ENCODE results near the gene AP4S1.

AP4S1 gene

DNA sequence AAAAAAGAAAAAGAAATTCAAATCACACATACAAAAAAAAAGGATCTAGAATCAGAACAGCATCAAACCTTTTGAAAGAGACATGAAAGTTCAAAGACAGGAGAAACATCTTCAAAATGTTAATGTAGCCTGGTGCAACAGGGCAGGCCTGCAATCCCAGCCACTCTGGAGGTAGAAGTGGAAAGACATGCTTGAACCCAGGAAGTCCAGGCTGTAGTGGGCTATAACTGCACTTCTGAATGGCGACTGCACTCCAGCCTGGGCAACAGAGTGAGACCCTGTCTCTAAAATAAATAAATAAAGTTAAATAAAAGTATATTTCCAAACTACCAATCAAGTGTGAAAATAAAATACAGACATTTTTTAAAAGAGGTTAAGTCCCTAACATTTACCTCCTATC, 18.7 kb upstream of the AP4S1 start:
- H3K4me1 ChIP-seq (ENCODE audit: control insufficient read depth, insufficient read depth, low read length): no peaks in the 10 kb centered on the region
- no peak overlapping the region for H3K27ac ChIP-seq (ENCODE audit: low read length)
- no peaks in the 10 kb centered on the region for H3K36me3 ChIP-seq (ENCODE audit: control insufficient read depth, insufficient read depth, low read length)
- H3K4me3 ChIP-seq (ENCODE audit: low read length): no peak overlapping the region
- no peak for DNase-seq (ENCODE audit: low read depth, low spot score)
- no peaks in the 10 kb centered on the region for H3K9me3 ChIP-seq (ENCODE audit: control insufficient read depth, insufficient read depth, low read length)
- H3K27me3 ChIP-seq (ENCODE audit: control insufficient read depth, insufficient read depth, low read length): no peaks in the 10 kb centered on the region
- WGBS (ENCODE audit: insufficient coverage, insufficient read length): no CpG with 5 or more reads among the region's 1 CpG

DNA sequence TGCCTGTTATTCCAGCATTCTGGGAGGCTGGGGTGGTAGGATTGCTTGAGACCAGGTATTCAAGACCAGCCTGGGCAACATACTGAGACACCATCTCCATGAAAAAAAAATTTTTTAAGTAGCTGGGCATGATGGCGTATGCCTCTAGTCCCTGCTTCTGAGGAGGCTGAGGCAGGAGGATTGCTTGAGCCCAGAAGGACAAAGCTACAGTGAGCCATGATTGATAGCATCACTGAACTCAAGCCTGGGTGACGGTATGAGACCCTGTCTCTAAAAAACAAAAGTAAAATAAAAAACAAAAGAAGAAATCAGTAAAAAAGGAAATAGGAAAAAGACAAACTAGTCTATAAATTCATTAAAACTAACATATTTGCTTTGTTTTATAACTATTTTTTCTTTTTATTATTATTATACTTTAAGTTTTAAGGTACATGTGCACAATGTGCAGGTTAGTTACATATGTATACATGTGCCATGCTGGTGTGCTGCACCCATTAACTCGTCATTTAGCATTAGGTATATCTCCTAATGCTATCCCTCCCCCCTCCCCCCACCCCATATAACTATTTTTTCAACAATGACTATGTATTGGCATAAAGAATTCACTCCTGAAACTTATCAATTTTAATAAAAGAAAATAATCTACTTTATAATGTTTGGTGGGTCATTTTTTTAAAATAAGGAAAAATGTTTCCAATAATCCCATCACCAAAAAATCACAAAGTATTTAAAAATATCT, 15.4 kb upstream of the AP4S1 start:
- H3K27me3 ChIP-seq (ENCODE audit: control insufficient read depth, insufficient read depth, low read length): no peaks in the 10 kb centered on the region
- H3K36me3 ChIP-seq (ENCODE audit: control insufficient read depth, insufficient read depth, low read length): no peaks in the 10 kb centered on the region
- H3K4me1 ChIP-seq (ENCODE audit: control insufficient read depth, insufficient read depth, low read length): no peaks in the 10 kb centered on the region
- DNase-seq (ENCODE audit: low read depth, low spot score): no peak
- no CpG with 5 or more reads among the region's 3 CpGs for WGBS (ENCODE audit: insufficient coverage, insufficient read length)
- H3K9me3 ChIP-seq (ENCODE audit: control insufficient read depth, insufficient read depth, low read length): no peaks in the 10 kb centered on the region
- H3K27ac ChIP-seq (ENCODE audit: low read length): no peak overlapping the region
- H3K4me3 ChIP-seq (ENCODE audit: low read length): no peak overlapping the region

DNA sequence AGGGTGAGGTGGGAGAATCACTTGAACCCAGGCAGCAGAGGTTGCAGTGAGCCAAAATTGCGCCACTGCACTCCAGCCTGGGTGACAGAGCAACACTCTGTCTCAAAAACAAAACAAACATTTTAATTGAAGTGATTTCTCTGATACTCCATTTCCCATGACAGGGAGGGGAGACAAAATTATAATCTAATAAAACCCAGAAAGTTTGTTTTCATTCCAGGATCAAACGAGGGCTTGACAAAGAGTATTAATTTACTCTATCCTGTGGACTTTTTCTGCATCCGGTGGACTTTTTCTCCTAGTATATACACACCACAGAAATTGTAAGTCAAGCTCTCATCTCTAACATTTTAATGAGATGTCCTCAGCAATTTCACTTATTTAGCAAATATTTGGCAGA, 14.5 kb upstream of the AP4S1 start:
- DNase-seq (ENCODE audit: low read depth, low spot score): no peak
- no peaks in the 10 kb centered on the region for H3K36me3 ChIP-seq (ENCODE audit: control insufficient read depth, insufficient read depth, low read length)
- WGBS (ENCODE audit: insufficient coverage, insufficient read length): no CpG with 5 or more reads among the region's 3 CpGs

DNA sequence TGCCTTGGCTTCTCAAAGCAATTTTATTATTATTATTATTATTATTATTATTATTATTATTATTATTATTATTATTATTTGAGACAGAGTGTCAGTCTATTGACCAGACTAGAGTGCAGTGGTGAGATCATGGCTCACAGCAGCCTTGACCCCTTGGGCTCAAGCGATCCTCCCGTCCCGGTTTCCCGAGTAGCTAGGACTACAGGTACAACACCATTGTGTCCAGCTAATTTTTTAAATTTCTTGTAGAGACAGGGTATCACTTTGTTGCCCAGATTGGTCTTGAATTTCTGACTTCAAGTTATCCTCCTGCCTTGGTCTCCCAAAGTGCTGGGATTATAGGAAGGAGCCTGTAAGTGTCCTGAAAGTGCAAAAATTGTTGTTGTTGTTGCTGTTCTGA, 11.6 kb upstream of the AP4S1 start:
- no peak for DNase-seq (ENCODE audit: low read depth, low spot score)
- no peak overlapping the region for H3K27ac ChIP-seq (ENCODE audit: low read length)
- no CpG with 5 or more reads among the region's 4 CpGs for WGBS (ENCODE audit: insufficient coverage, insufficient read length)
- H3K36me3 ChIP-seq (ENCODE audit: control insufficient read depth, insufficient read depth, low read length): no peaks in the 10 kb centered on the region
- H3K4me3 ChIP-seq (ENCODE audit: low read length): no peak overlapping the region
- H3K4me1 ChIP-seq (ENCODE audit: control insufficient read depth, insufficient read depth, low read length): peaks cover 1% of the 10 kb centered on the region; the same call in 1 of the 2 replicates
- no peaks in the 10 kb centered on the region for H3K27me3 ChIP-seq (ENCODE audit: control insufficient read depth, insufficient read depth, low read length)
- H3K9me3 ChIP-seq (ENCODE audit: control insufficient read depth, insufficient read depth, low read length): no peaks in the 10 kb centered on the region

More for the DNA sequence above, 14.5 kb upstream of the AP4S1 start:
- no peak overlapping the region for H3K27ac ChIP-seq (ENCODE audit: low read length)
- no peaks in the 10 kb centered on the region for H3K9me3 ChIP-seq (ENCODE audit: control insufficient read depth, insufficient read depth, low read length)
- peaks cover 1% of the 10 kb centered on the region; the same call in 1 of the 2 replicates for H3K4me1 ChIP-seq (ENCODE audit: control insufficient read depth, insufficient read depth, low read length)
- no peak overlapping the region for H3K4me3 ChIP-seq (ENCODE audit: low read length)
- no peaks in the 10 kb centered on the region for H3K27me3 ChIP-seq (ENCODE audit: control insufficient read depth, insufficient read depth, low read length)

DNA sequence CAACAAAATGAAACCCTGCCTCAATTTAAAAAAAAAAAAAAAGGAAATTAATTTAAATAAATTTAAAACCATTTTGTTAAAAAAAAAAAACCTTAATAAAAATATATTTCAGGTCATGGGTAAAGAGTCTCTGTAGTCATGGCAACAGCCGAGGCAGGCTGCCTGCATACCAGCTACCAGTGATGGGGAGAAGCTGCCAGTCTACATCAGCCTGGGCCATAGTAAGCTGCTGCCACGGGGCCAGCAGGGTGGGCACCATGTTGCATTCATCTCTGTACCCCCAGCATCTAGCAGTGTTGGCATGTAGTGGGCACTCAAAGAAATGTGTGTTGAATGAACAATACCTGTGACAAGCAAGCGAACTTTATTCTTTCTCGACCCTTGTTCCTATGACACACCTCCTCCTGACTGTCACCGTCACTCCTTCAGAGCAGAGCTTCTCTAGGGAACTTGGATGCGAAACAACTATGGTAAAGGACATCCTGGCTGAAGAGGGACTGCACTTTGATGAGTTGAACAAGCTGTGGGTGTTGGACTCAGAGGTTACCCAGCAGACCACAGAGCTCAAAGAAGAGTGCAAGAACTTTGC, 7.3 kb upstream of the AP4S1 start:
- Histone ChIP-seq H3K9me3 (ENCODE audit: control insufficient read depth, insufficient read depth, low read length) (no peaks in the 10 kb centered on the region), H3K4me3 (ENCODE audit: low read length) (no peak overlapping the region), H3K4me1 (ENCODE audit: control insufficient read depth, insufficient read depth, low read length) (peaks cover 1% of the 10 kb centered on the region; the same call in 1 of the 2 replicates), H3K27me3 (ENCODE audit: control insufficient read depth, insufficient read depth, low read length) (no peaks in the 10 kb centered on the region), H3K27ac (ENCODE audit: low read length) (no peak overlapping the region), H3K36me3 (ENCODE audit: control insufficient read depth, insufficient read depth, low read length) (no peaks in the 10 kb centered on the region)
- no peak for DNase-seq (ENCODE audit: low read depth, low spot score)
- WGBS (ENCODE audit: insufficient coverage, insufficient read length): no CpG with 5 or more reads among the region's 6 CpGs

DNA sequence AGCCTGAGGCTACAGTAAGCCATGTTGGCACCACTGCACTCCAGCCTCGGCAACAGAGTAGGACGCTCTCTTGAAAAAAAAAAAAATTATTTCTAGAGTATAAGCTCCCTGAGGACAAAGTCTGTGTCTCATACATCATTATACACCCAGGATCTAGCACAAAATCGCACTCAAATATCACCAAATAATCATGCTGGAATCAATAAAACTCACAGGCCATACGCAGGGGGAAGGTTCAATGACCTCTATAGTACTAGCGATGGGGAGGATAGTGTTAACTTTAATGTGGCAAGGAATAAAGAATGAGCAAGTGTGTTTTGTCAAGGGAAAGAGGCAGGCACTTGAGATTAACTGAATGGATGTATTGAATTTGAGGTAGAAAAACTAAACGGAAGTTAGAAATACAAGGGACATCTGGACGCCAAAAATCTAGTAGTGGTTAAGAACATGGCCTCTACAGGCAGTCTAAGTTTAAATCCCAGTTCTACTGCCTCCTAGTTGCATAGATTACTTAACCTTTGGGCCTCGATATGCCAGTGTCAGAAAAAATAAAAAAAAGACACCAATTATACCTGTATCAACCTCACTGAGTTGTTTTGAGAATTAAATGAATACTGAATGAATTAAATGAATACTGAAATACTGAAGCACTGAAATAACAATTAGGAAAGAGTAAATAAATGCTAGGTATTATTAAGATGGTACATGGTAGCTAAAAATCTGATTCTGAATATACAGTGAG, 4.4 kb upstream of the AP4S1 start:
- H3K9me3 ChIP-seq (ENCODE audit: control insufficient read depth, insufficient read depth, low read length): no peaks in the 10 kb centered on the region
- no peak overlapping the region for H3K27ac ChIP-seq (ENCODE audit: low read length)
- no CpG with 5 or more reads among the region's 8 CpGs for WGBS (ENCODE audit: insufficient coverage, insufficient read length)
- no peaks in the 10 kb centered on the region for H3K4me1 ChIP-seq (ENCODE audit: control insufficient read depth, insufficient read depth, low read length)
- no peaks in the 10 kb centered on the region for H3K36me3 ChIP-seq (ENCODE audit: control insufficient read depth, insufficient read depth, low read length)
- no peak for DNase-seq (ENCODE audit: low read depth, low spot score)
- no peak overlapping the region for H3K4me3 ChIP-seq (ENCODE audit: low read length)
- no peaks in the 10 kb centered on the region for H3K27me3 ChIP-seq (ENCODE audit: control insufficient read depth, insufficient read depth, low read length)

DNA sequence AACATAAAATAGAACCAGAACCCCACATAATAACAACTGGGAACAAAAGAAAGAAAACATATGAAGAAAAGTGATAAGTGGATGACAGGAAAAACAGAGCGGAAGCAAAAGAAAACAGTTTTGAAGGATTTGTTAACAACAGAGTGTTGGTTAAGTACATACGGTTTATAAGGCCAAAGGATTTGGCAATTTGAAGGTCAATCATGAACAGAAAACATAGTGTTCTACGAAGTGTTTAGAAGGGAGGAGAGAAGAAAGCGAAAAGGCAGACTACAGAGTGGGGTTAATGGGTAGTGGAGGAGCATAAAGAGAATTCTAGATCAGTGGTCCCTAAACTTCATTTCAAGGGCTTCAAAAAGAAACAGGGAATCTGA, 3.9 kb upstream of the AP4S1 start:
- no peak overlapping the region for H3K4me3 ChIP-seq (ENCODE audit: low read length)
- H3K9me3 ChIP-seq (ENCODE audit: control insufficient read depth, insufficient read depth, low read length): no peaks in the 10 kb centered on the region
- no peak for DNase-seq (ENCODE audit: low read depth, low spot score)
- H3K4me1 ChIP-seq (ENCODE audit: control insufficient read depth, insufficient read depth, low read length): no peaks in the 10 kb centered on the region
- no peaks in the 10 kb centered on the region for H3K27me3 ChIP-seq (ENCODE audit: control insufficient read depth, insufficient read depth, low read length)
- no peaks in the 10 kb centered on the region for H3K36me3 ChIP-seq (ENCODE audit: control insufficient read depth, insufficient read depth, low read length)
- no peak overlapping the region for H3K27ac ChIP-seq (ENCODE audit: low read length)
- whole genome bisulfite sequencing (ENCODE audit: insufficient coverage, insufficient read length): no CpG with 5 or more reads among the region's 4 CpGs

DNA sequence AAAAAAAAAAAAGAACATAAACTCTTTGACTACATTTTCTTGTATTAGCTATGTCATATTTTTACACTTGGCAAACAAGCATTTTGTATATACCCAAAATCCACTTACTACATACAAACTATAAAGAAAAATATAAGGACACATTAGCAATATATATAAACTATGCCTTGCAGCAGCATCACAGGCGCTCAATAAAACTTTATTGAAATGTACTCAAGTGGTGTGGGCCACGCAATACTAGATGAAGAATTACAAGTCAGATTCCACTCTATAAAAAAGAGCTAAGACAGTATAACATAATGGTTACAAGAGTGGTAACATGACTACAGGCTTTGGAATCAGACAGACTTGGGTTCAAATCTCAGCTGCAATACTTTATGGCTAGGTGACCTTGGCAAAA, 3.1 kb upstream of the AP4S1 start:
- Histone ChIP-seq H3K4me1 (ENCODE audit: control insufficient read depth, insufficient read depth, low read length) (no peaks in the 10 kb centered on the region), H3K27me3 (ENCODE audit: control insufficient read depth, insufficient read depth, low read length) (no peaks in the 10 kb centered on the region), H3K27ac (ENCODE audit: low read length) (no peak overlapping the region), H3K36me3 (ENCODE audit: control insufficient read depth, insufficient read depth, low read length) (no peaks in the 10 kb centered on the region), H3K4me3 (ENCODE audit: low read length) (no peak overlapping the region), H3K9me3 (ENCODE audit: control insufficient read depth, insufficient read depth, low read length) (no peaks in the 10 kb centered on the region)
- no peak for DNase-seq (ENCODE audit: low read depth, low spot score)
- no CpG with 5 or more reads among the region's 2 CpGs for WGBS (ENCODE audit: insufficient coverage, insufficient read length)

DNA sequence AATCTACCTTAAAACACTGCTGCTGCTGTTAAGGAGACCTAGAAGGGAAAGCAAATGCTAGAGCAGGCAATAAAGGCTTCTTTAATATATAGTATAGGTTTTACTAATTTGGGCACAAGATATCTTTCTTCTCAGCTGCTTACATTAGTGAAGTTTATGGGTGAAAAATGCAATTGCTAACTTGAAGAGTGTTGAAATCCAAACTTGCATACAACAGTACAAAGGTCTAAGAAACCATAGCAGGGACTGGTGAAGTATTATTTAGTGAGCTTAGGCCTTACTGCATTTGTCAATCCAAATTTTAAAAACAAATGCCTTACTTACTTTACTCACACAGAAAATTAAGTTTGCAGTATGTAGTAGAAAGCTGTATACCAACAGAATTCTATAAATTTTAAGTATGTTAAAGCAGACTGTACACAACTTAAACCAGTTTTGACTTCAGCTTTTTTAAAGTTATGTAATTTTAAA, 1.4 kb upstream of the AP4S1 start:
- Histone ChIP-seq H3K27me3 (ENCODE audit: control insufficient read depth, insufficient read depth, low read length) (no peaks in the 10 kb centered on the region), H3K36me3 (ENCODE audit: control insufficient read depth, insufficient read depth, low read length) (no peaks in the 10 kb centered on the region), H3K9me3 (ENCODE audit: control insufficient read depth, insufficient read depth, low read length) (no peaks in the 10 kb centered on the region), H3K27ac (ENCODE audit: low read length) (no peak overlapping the region), H3K4me3 (ENCODE audit: low read length) (no peak overlapping the region), H3K4me1 (ENCODE audit: control insufficient read depth, insufficient read depth, low read length) (no peaks in the 10 kb centered on the region)
- no peak for DNase-seq (ENCODE audit: low read depth, low spot score)

DNA sequence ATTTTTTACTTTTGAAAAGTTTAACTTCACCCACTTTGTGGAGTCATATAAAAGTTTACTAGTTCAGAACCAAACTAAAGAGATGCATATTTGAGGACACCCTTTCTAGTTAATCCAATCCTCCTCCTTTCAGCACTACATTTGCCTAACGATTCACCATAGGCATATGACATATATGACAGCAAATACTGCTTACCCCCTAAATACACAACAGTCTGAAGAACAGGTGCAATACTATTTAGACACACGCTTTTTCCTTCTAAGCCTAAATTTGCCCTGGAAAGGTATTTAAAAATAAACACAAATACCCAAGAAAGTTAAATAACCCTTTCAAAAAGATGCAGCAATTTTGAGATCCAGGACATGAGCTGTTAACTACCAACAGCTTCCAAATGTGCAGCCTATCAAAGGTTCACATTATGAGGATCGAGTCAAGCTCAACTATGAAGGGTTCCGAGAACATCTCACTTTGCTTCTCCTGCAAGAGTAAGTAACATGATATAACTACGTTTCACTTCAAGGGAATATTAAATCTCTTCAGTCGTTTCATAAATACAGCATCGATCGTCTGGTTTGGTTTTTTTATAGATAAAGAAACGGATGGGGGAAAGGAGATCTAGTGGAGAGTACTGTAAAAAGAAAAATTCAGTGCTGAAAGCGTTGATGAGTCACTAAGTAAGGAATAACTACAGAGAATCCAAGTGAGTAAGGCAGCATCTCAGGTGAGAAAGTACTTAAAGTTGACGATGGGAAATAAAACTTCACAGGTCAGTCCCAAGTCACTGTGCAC, 677 bp upstream of the AP4S1 start:
- 100% methylated on average over 1 of the region's 11 CpGs for WGBS (ENCODE audit: insufficient coverage, insufficient read length)
- Histone ChIP-seq H3K4me1 (ENCODE audit: control insufficient read depth, insufficient read depth, low read length) (no peaks in the 10 kb centered on the region), H3K27me3 (ENCODE audit: control insufficient read depth, insufficient read depth, low read length) (no peaks in the 10 kb centered on the region), H3K36me3 (ENCODE audit: control insufficient read depth, insufficient read depth, low read length) (no peaks in the 10 kb centered on the region), H3K9me3 (ENCODE audit: control insufficient read depth, insufficient read depth, low read length) (no peaks in the 10 kb centered on the region), H3K27ac (ENCODE audit: low read length) (no peak overlapping the region), H3K4me3 (ENCODE audit: low read length) (peak overlapping the region; percentile 99; the same call in 1 of the 2 replicates)
- DNase-seq (ENCODE audit: low read depth, low spot score): no peak

Data from iPS DF 6.9 (cell line).